Endothelial cell of umbilical vein (primary cell): ENCODE results near the gene C12orf76. TPM values are rescaled to one million over a fixed set of nuclear protein-coding genes. Genes with fewer than 3 reads are reported as not detected.
"Not testable (repeated sequence)": the region's sequence is repeated elsewhere in the genome, so short reads cannot be mapped to it uniquely, and the experiment has no call there.

ENCODE experiments used
- BruUV-seq: library from RNA; stranded (reverse); fragments of 400-500 nt; replicated peaks from 2 replicates; lab custom pipeline; 2021; lab: Mats Ljungman, UMichigan
- CTCF ChIA-PET: fragments of 300-600, 350-600 bp; sonication (Branson Sonifier 250); formaldehyde crosslinking; loops from one replicate; lab custom pipeline; 2021; ENCODE audit warnings: antibody characterized with exemption, inconsistent platforms; lab: Charles Lee
- POLR2A ChIA-PET: fragments of 300-600, 350-600 bp; sonication (Branson Sonifier 250); formaldehyde crosslinking; loops from one replicate; lab custom pipeline; 2021; ENCODE audit warnings: antibody characterized with exemption, inconsistent platforms; lab: Charles Lee
- DNase-seq: peaks from one replicate; pipeline ENCODE4 v3.0.0-alpha.2; 2011; ENCODE audit warnings: low read depth, low spot score
- FAIRE-seq: peaks from 2 replicates; lab custom pipeline; 2011; peaks lifted over from hg19 to GRCh38; lab: Jason Lieb, UNC
- H2AFZ ChIP-seq: 2 replicates; pipeline ENCODE4 v1.6.0; 2012; ENCODE audit warnings: low read depth, low read length, control low read depth, inconsistent platforms
- H3K27ac ChIP-seq: 2 replicates; pipeline ENCODE4 v1.5.1; 2011; ENCODE audit warnings: low read depth, mild to moderate bottlenecking, control low read depth, low read length, moderate library complexity; ENCODE audit not compliant: insufficient read depth
- H3K27me3 ChIP-seq, 2 experiments: 2 replicates each; pipeline versions ENCODE4 v1.6.0 to v1.6.1; 2011; ENCODE audit warnings: low read length in 2 of 2, mixed read lengths in 1 of 2; ENCODE audit not compliant: control insufficient read depth in 2 of 2, insufficient read depth in 2 of 2
- H3K36me3 ChIP-seq, 2 experiments: 2 replicates in 1 of 2; 3 replicates in 1 of 2; pipeline ENCODE4 v1.5.1; 2011; ENCODE audit warnings: low read length in 2 of 2, mild to moderate bottlenecking in 1 of 2, moderate library complexity in 1 of 2; ENCODE audit not compliant: control insufficient read depth in 2 of 2, insufficient read depth in 2 of 2; ENCODE audit errors: extremely low read depth in 1 of 2
- H3K4me1 ChIP-seq: 3 replicates; pipeline ENCODE4 v1.5.1; 2011; ENCODE audit warnings: mild to moderate bottlenecking, low read length; ENCODE audit not compliant: control insufficient read depth, insufficient read depth; ENCODE audit errors: extremely low read depth
- H3K4me2 ChIP-seq: 2 replicates; pipeline ENCODE4 v1.6.1; 2011; ENCODE audit warnings: low read length, control low read depth, mixed read lengths; ENCODE audit not compliant: insufficient read depth
- H3K4me3 ChIP-seq, 3 experiments: fragments of 200-600 bp in 1 of 3; sonication (generic), shearing (Covaris generic) in 1 of 3; replicated peaks in 1 of 3; 2 replicates each; pipeline ENCODE4 v1.5.1; 2011 to 2016; ENCODE audit warnings: control low read depth in 3 of 3, low read length in 3 of 3, mild to moderate bottlenecking in 2 of 3, inconsistent platforms in 1 of 3, low read depth in 1 of 3, moderate library complexity in 1 of 3; ENCODE audit not compliant: insufficient read depth in 1 of 3
- H3K79me2 ChIP-seq: 2 replicates; pipeline ENCODE4 v1.6.0; 2012; ENCODE audit warnings: low read length, inconsistent platforms; ENCODE audit not compliant: control insufficient read depth, insufficient read depth
- H3K9ac ChIP-seq: replicated peaks from 2 replicates; pipeline ENCODE3; 2011; ENCODE audit warnings: low read length, control low read depth; ENCODE audit not compliant: insufficient read depth; ENCODE audit errors: extremely low read depth
- H3K9me1 ChIP-seq: replicated peaks from 3 replicates; pipeline ENCODE4 v1.6.0; 2011; ENCODE audit warnings: mild to moderate bottlenecking, low read length; ENCODE audit not compliant: control insufficient read depth, insufficient read depth; ENCODE audit errors: extremely low read depth
- H3K9me3 ChIP-seq: replicated peaks from 2 replicates; pipeline ENCODE4 v1.5.1; 2012; ENCODE audit warnings: low read length, inconsistent platforms; ENCODE audit not compliant: control insufficient read depth, insufficient read depth
- H4K20me1 ChIP-seq: replicated peaks from 2 replicates; pipeline ENCODE3; 2011; ENCODE audit warnings: mild to moderate bottlenecking, low read length; ENCODE audit not compliant: control insufficient read depth, insufficient read depth; ENCODE audit errors: extremely low read depth
- EZH2 ChIP-seq: IDR thresholded peaks from 2 replicates; pipeline ENCODE4 v1.6.1; 2012; ENCODE audit warnings: borderline replicate concordance, low read depth, mild to moderate bottlenecking, moderate library complexity, low read length, inconsistent platforms; ENCODE audit not compliant: severe bottlenecking
- FOS ChIP-seq: IDR thresholded peaks from 2 replicates; pipeline ENCODE4 v1.6.1; 2011; ENCODE audit warnings: mild to moderate bottlenecking, low read length, moderate library complexity, borderline replicate concordance; ENCODE audit not compliant: insufficient read depth
- GATA2 ChIP-seq: IDR thresholded peaks from 2 replicates; pipeline ENCODE4 v1.7.0; 2011; ENCODE audit warnings: low read depth, mild to moderate bottlenecking, moderate library complexity, mixed read lengths, low read length; ENCODE audit not compliant: insufficient read length, insufficient read depth
- JUN ChIP-seq: IDR thresholded peaks from 2 replicates; pipeline ENCODE4 v1.6.1; 2011; ENCODE audit warnings: borderline replicate concordance, low read depth; ENCODE audit not compliant: insufficient read length, insufficient read depth
- MYC ChIP-seq: IDR thresholded peaks from one replicate; pipeline ENCODE4 v1.6.1; 2011; ENCODE audit warnings: mild to moderate bottlenecking, low read depth, low read length
- POLR2A ChIP-seq: IDR thresholded peaks from 2 replicates; pipeline ENCODE4 v1.6.1; 2012; ENCODE audit warnings: low read depth, mild to moderate bottlenecking, control low read depth, low read length
- POLR2AphosphoS5 ChIP-seq: IDR thresholded peaks from 2 replicates; pipeline ENCODE4 v1.6.1; 2012; ENCODE audit warnings: low read depth, mild to moderate bottlenecking, control low read depth, low read length, moderate library complexity; ENCODE audit not compliant: insufficient read depth
- dilution Hi-C: fragments of 300-500 bp; cut with MboI; formaldehyde crosslinking; loops from one replicate; pipeline ENCODE4 v1.15.0; 2019; ENCODE audit warnings: low sequenced_read_pairs; ENCODE audit not compliant: extremely low pct_ligation_motif_present
- intact Hi-C: fragments of 100-400 bp; cut with micrococcal nuclease; formaldehyde crosslinking; loops from one replicate; pipeline ENCODE4 v1.10.0; 2022
- polyA plus RNA-seq, 4 experiments: library from polyadenylated mRNA; depleted of rRNA in 3 of 4; stranded (reverse) in 3 of 4; unstranded in 1 of 4; fragments of >200 nt; gene quantifications; 2 replicates each; pipeline versions ENCODE4 v1.2.1 to v1.2.3, GENCODE V29; 2011 to 2012; ENCODE audit warnings: missing spikeins in 1 of 4
- total RNA-seq: library from RNA; stranded (reverse); gene quantifications from 2 replicates; pipeline ENCODE4 v1.2.3, GENCODE V29; 2021
- TF ChIP-seq, protein P1 (sequence below), 2 donors: IDR thresholded peaks; 1 replicate in 1 of 2; 2 replicates in 1 of 2; pipeline ENCODE4 v1.5.1; 2011; ENCODE audit warnings: low read length in 2 of 2, mild to moderate bottlenecking in 2 of 2, moderate library complexity in 2 of 2, control low read depth in 1 of 2, inconsistent platforms in 1 of 2, low read depth in 1 of 2; ENCODE audit not compliant: insufficient read depth in 1 of 2; ENCODE audit errors: extremely low read depth in 1 of 2
- TF ChIP-seq, protein P2 (sequence below): IDR thresholded peaks from 2 replicates; pipeline ENCODE4 v1.6.1; 2011; ENCODE audit not compliant: insufficient read depth, insufficient read length

C12orf76 gene
- total and polyA plus RNA-seq, 2 donors (not counting 3 experiments of a cell fraction or from before 2014, with no cell fraction given) = 13.4 to 17.1 TPM

DNA sequence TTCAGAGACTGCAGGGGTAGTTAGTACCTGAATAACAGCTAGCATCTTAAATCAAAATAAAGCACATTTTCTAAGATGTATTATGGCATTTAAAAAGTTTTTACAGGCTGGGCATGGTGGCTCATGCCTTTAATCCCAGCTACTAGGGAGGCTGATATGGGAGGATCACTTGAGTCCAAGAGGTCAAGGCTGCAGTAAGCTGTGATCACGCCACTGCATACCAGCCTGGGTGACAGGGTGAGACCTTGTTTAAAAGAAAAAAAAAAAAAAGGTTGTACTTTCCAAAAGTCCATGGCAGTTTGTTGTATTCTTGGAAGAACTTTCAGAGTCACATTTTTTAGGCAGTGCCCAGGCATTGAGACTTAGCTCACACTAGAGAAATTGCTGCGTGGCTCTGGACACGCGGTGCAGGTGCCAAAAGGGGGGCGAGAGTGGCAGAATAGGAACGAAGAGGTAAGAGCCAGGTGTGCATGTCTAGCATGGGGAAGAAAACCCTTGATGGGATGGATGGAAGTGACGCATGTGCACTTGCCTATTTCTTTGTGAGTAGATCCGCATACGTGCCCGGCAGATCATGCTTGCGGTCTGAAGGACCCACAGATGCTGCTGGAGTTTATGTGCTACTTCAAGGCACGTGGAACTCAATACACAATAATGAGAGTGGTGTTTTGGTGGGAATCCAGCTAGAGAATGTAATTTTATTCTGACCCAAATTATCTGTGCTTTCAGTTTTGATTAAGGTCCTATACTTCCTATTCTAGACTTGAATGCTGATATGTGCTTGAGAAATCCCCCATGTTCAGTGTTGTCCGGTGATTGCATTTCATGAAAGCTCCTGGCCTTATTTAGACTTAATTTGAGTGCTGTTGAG is 37.2 kb downstream of the C12orf76 start:
- no peak overlapping the region for H3K4me3 ChIP-seq
- no peaks in the 10 kb centered on the region for H3K27me3 ChIP-seq
- H3K9me1 ChIP-seq = no peaks in the 10 kb centered on the region
- H3K4me1 ChIP-seq = peaks cover 6% of the 10 kb centered on the region
- no peak for TF ChIP-seq FOS
- TF ChIP-seq, protein P1, sequence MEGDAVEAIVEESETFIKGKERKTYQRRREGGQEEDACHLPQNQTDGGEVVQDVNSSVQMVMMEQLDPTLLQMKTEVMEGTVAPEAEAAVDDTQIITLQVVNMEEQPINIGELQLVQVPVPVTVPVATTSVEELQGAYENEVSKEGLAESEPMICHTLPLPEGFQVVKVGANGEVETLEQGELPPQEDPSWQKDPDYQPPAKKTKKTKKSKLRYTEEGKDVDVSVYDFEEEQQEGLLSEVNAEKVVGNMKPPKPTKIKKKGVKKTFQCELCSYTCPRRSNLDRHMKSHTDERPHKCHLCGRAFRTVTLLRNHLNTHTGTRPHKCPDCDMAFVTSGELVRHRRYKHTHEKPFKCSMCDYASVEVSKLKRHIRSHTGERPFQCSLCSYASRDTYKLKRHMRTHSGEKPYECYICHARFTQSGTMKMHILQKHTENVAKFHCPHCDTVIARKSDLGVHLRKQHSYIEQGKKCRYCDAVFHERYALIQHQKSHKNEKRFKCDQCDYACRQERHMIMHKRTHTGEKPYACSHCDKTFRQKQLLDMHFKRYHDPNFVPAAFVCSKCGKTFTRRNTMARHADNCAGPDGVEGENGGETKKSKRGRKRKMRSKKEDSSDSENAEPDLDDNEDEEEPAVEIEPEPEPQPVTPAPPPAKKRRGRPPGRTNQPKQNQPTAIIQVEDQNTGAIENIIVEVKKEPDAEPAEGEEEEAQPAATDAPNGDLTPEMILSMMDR (IDR thresholded peaks at IDR 0.05; ENCODE audit: extremely low read depth in 1 of 2, insufficient read depth in 1 of 2, low read depth in 1 of 2, low read length in 2 of 2) = no peak
- no peak for TF ChIP-seq POLR2A
- TF ChIP-seq, protein P2, sequence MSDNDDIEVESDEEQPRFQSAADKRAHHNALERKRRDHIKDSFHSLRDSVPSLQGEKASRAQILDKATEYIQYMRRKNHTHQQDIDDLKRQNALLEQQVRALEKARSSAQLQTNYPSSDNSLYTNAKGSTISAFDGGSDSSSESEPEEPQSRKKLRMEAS = no peak
- TF ChIP-seq POLR2AphosphoS5 = no peak
- TF ChIP-seq MYC = no peak
- no peak for TF ChIP-seq JUN
- TF ChIP-seq EZH2 = no peak
- no peak for TF ChIP-seq GATA2
- ChIA-PET POLR2A (no interaction called here), CTCF (interaction anchor here (0.6 kb wide), 1 partner anchor 13 kb away, joined by 3 read pairs; no protein-coding TSS in a partner anchor)
- intact Hi-C loops = no loop called here
- H3K9ac ChIP-seq = no peak overlapping the region
- no peak overlapping the region for H3K4me2 ChIP-seq
- dilution Hi-C loops = no loop called here
- no TSS peak for BruUV-seq
- DNase-seq (no peak), FAIRE-seq (peak; percentile 24)
- no peaks in the 10 kb centered on the region for H3K36me3 ChIP-seq
- no peak overlapping the region for H2AFZ ChIP-seq
- peaks cover 3% of the 10 kb centered on the region for H3K79me2 ChIP-seq
- H3K9me3 ChIP-seq = no peaks in the 10 kb centered on the region
- H4K20me1 ChIP-seq = no peaks in the 10 kb centered on the region
- H3K27ac ChIP-seq = no peak overlapping the region

DNA sequence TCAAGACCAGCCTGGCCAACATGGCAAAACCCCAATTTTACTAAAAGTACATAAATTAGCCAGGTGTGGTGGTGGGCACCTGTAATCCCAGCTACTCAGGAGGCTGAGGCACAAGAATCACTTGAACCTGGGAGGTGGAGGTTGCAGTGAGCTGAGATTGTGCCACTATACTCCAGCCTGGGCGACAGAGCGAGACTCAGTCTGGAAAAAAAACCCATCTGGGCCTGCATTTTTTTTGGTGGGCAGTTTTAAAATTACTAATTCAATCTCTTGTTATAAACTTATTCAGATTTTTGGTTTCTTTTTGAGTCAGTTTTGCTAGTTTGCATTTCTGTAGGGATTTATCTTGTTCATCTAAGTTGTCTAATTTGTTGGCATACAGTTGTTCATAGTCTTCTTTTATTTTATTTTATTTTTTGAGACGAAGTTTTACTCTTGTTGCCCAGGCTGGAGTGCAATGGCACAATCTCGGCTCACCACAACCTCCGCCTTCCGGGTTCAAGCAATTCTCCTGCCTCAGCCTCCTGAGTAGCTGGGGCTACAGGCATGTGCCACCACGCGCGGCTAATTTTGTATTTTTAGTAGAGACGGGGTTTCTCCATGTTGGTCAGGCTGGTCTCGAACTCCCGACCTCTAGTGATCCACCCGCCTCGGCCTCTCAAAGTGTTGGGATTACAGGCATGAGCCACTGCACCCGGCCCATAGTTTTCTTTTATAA is 39.5 kb downstream of the C12orf76 start:
- H3K36me3 ChIP-seq, H3K9me3 ChIP-seq, POLR2A ChIA-PET, dilution Hi-C loops, H3K27me3 ChIP-seq, CTCF ChIA-PET, H3K4me1 ChIP-seq, H3K9ac ChIP-seq, DNase-seq, H3K4me3 ChIP-seq, FAIRE-seq, H2AFZ ChIP-seq, intact Hi-C loops, H4K20me1 ChIP-seq, H3K4me2 ChIP-seq, BruUV-seq, H3K9me1 ChIP-seq, H3K79me2 ChIP-seq, H3K27ac ChIP-seq: not testable (repeated sequence)
